ENCODE results near the gene CYBRD1. TPM values are rescaled to one million over a fixed set of nuclear protein-coding genes. Genes with fewer than 3 reads are reported as not detected.
"Not testable (repeated sequence)": the region's sequence is repeated elsewhere in the genome, so short reads cannot be mapped to it uniquely, and the experiment has no call there.

Gene CYBRD1
- total RNA-seq, 1 donor from 2014 or later, result 47.7 TPM

- Mint-ChIP-seq H3K9me3 (peaks cover 5% of the 10 kb centered on the region), H3K4me3 (no peak overlapping the region), H3K4me1 (peaks cover 7% of the 10 kb centered on the region), H3K27ac (no peak overlapping the region), H3K36me3 (peaks cover 4% of the 10 kb centered on the region), H3K27me3 (ENCODE audit: low read depth) (no peaks in the 10 kb centered on the region)
- TF ChIP-seq CTCF (IDR thresholded peaks at IDR 0.05; ENCODE audit: unreplicated experiment), result no peak
- no peak for DNase-seq (ENCODE audit: low spot score in 2 of 2, unreplicated experiment in 2 of 2)
Measured at GRCh38 chr2:171490577-171490976, 31.7 kb upstream of the CYBRD1 start.

- no peak for TF ChIP-seq CTCF (IDR thresholded peaks at IDR 0.05; ENCODE audit: unreplicated experiment)
- Mint-ChIP-seq H3K9me3 (peaks cover 5% of the 10 kb centered on the region), H3K27me3 (ENCODE audit: low read depth) (no peaks in the 10 kb centered on the region), H3K4me1 (peaks cover 7% of the 10 kb centered on the region), H3K4me3 (no peak overlapping the region), H3K27ac (no peak overlapping the region), H3K36me3 (peaks cover 4% of the 10 kb centered on the region)
- no peak for DNase-seq (ENCODE audit: low spot score in 2 of 2, unreplicated experiment in 2 of 2)
Measured at GRCh38 chr2:171491292-171491691, 31.0 kb upstream of the CYBRD1 start.

DNA sequence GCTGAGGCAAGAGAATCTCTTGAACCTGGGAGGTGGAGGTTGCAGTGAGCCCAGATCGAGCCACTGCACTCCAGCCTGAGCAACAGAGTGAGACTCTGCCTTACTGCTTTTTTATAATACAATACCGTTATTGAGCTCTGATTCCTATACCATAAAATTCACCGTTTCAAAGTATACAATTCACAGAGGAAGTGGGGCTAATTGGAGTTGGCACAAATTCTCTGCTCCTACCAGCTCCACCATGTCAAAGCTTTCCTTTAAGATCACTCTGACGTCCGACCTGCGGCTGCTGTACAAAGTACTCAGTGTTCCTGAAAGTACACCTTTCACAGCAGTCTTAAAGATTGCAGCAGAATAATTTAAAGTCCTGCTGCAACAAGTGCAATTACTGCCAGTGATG, 29.6 kb upstream of the CYBRD1 start:
- TF ChIP-seq CTCF (IDR thresholded peaks at IDR 0.05; ENCODE audit: unreplicated experiment), result no peak
- no peak overlapping the region for H3K27ac Mint-ChIP-seq
- H3K9me3 Mint-ChIP-seq, result peaks cover 12% of the 10 kb centered on the region
- peaks cover 2% of the 10 kb centered on the region for H3K36me3 Mint-ChIP-seq
- no peak for DNase-seq (ENCODE audit: low spot score in 2 of 2, unreplicated experiment in 2 of 2)
- no peak overlapping the region for H3K4me3 Mint-ChIP-seq
- peaks cover 5% of the 10 kb centered on the region for H3K4me1 Mint-ChIP-seq
- H3K27me3 Mint-ChIP-seq (ENCODE audit: low read depth), result no peaks in the 10 kb centered on the region

DNA sequence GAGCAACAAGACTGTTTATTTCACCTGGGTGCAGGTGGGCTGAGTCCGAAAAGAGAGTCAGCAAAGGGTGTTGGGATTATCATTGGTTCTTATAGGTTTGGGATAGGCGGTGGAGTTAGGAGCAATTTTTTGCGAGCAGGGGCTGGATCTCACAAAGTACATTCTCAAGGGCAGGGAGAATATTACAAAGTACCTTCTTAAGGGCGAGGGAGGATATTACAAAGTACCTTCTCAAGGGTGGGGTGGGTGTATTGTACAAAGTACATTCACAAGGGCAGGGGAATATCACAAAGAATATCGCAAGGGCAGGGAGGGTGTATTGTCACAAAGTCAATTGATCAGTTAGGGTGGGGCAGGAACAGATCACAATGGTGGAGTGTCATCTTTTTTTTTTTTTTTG, 24.6 kb upstream of the CYBRD1 start:
- not testable (repeated sequence) for H3K27me3 Mint-ChIP-seq (ENCODE audit: low read depth); H3K9me3 Mint-ChIP-seq; H3K27ac Mint-ChIP-seq; DNase-seq (ENCODE audit: low spot score in 2 of 2, unreplicated experiment in 2 of 2); H3K4me1 Mint-ChIP-seq; H3K36me3 Mint-ChIP-seq; H3K4me3 Mint-ChIP-seq

- Mint-ChIP-seq H3K27me3 (ENCODE audit: low read depth) (no peaks in the 10 kb centered on the region), H3K27ac (no peak overlapping the region), H3K4me3 (no peak overlapping the region), H3K36me3 (peaks cover 1% of the 10 kb centered on the region), H3K9me3 (peaks cover 12% of the 10 kb centered on the region), H3K4me1 (no peaks in the 10 kb centered on the region)
- DNase-seq (ENCODE audit: low spot score in 2 of 2, unreplicated experiment in 2 of 2), result no peak
- no peak for TF ChIP-seq CTCF (IDR thresholded peaks at IDR 0.05; ENCODE audit: unreplicated experiment)
Measured at GRCh38 chr2:171505374-171505773, 16.9 kb upstream of the CYBRD1 start.

DNA sequence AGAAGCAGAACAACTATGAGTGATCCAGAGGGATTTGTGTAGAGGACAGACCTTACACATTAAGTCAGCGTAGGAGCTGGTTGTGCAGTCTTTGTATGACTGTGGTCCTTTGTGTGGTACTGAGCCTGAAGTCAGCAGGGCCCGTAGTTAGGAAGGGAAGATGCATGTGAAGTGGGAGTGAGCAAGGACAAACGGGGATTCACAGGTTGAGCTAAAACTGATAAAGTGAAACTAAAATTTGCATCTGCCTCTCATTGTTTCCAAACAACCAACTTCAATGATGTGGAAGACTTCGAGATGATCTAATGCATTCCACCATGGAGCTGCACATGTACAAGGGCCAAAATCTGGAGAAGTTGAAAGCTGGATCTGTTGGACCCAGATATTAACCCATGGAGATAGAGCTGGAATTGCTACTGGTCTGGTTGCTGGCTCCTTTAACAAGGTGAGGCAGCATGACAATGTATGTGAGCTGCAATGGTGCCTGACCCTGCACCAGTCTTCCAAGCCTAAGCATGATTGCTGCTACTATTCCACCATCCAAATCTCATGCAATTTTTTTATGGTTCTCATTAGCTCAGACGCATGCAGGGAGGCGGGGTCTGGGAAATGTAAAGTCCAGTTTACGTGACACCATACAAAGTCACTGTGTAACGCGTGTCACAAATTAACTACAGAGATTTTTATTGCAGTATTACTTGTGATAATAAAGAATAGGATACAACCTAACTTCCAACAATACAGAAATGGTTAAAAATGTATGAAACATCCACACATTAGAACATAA, 12.1 kb upstream of the CYBRD1 start:
- DNase-seq (ENCODE audit: low spot score in 2 of 2, unreplicated experiment in 2 of 2), result no peak
- no peak overlapping the region for H3K4me3 Mint-ChIP-seq
- peaks cover 5% of the 10 kb centered on the region for H3K9me3 Mint-ChIP-seq
- peaks cover 7% of the 10 kb centered on the region for H3K4me1 Mint-ChIP-seq
- no peak for TF ChIP-seq CTCF (IDR thresholded peaks at IDR 0.05; ENCODE audit: unreplicated experiment)
- H3K36me3 Mint-ChIP-seq, result no peaks in the 10 kb centered on the region
- peaks cover under 1% of the 10 kb centered on the region for H3K27me3 Mint-ChIP-seq (ENCODE audit: low read depth)
- H3K27ac Mint-ChIP-seq, result no peak overlapping the region
